LoVo (cell line): ENCODE measurements around the gene SPOCK2.

ENCODE experiments used
- DNase-seq: peaks from one replicate; pipeline ENCODE4 v3.0.0-alpha.2; 2016; ENCODE audit warnings: low spot score

The SPOCK2 gene

GRCh38 chr10:72058347-72058898 is 29.9 kb downstream of the SPOCK2 start:
- DNase-seq, result no peak

- no peak for DNase-seq
Measured at GRCh38 chr10:72056932-72057751, 31.2 kb downstream of the SPOCK2 start.

- DNase-seq, result no peak
Measured at GRCh38 chr10:72056113-72056512, 32.2 kb downstream of the SPOCK2 start.

GRCh38 chr10:72053690-72054089 is 34.7 kb downstream of the SPOCK2 start:
- DNase-seq, result no peak

- no peak for DNase-seq
Measured at GRCh38 chr10:72050873-72051272, 37.5 kb downstream of the SPOCK2 start.

GRCh38 chr10:72049969-72050781 is 38.2 kb downstream of the SPOCK2 start:
- no peak for DNase-seq

- DNase-seq, result no peak
Measured at GRCh38 chr10:72049472-72049871, 38.9 kb downstream of the SPOCK2 start.

- DNase-seq, result peak; percentile 94
Measured at GRCh38 chr10:72048450-72049124, 39.8 kb downstream of the SPOCK2 start.

GRCh38 chr10:72045586-72045985 is 42.8 kb downstream of the SPOCK2 start:
- no peak for DNase-seq

- no peak for DNase-seq
Measured at GRCh38 chr10:72044417-72045041, 43.8 kb downstream of the SPOCK2 start.

GRCh38 chr10:72043016-72043834 is 45.1 kb downstream of the SPOCK2 start:
- DNase-seq, result no peak

- DNase-seq, result no peak
Measured at GRCh38 chr10:72041491-72041890, 46.9 kb downstream of the SPOCK2 start.

GRCh38 chr10:72039377-72039776 is 49.0 kb downstream of the SPOCK2 start:
- DNase-seq, result no peak

- no peak for DNase-seq
Measured at GRCh38 chr10:72038458-72039001, 49.8 kb downstream of the SPOCK2 start.

GRCh38 chr10:72037811-72038210 is 50.5 kb downstream of the SPOCK2 start:
- no peak for DNase-seq

- DNase-seq, result peak; percentile 11
Measured at GRCh38 chr10:72037266-72037665, 51.1 kb downstream of the SPOCK2 start.

GRCh38 chr10:72035252-72035887 is 53.0 kb downstream of the SPOCK2 start:
- no peak for DNase-seq

GRCh38 chr10:72034761-72035160 is 53.6 kb downstream of the SPOCK2 start:
- no peak for DNase-seq

- no peak for DNase-seq
Measured at GRCh38 chr10:72034040-72034499, 54.3 kb downstream of the SPOCK2 start.
